Measurements from ENCODE around the gene NEGR1.

GRCh38 chr1:72141875-72142274 lies 140.5 kb downstream of the NEGR1 start:
- TF ChIP-seq, protein P1, sequence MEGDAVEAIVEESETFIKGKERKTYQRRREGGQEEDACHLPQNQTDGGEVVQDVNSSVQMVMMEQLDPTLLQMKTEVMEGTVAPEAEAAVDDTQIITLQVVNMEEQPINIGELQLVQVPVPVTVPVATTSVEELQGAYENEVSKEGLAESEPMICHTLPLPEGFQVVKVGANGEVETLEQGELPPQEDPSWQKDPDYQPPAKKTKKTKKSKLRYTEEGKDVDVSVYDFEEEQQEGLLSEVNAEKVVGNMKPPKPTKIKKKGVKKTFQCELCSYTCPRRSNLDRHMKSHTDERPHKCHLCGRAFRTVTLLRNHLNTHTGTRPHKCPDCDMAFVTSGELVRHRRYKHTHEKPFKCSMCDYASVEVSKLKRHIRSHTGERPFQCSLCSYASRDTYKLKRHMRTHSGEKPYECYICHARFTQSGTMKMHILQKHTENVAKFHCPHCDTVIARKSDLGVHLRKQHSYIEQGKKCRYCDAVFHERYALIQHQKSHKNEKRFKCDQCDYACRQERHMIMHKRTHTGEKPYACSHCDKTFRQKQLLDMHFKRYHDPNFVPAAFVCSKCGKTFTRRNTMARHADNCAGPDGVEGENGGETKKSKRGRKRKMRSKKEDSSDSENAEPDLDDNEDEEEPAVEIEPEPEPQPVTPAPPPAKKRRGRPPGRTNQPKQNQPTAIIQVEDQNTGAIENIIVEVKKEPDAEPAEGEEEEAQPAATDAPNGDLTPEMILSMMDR (IDR thresholded peaks at IDR 0.05): no peak
- TF ChIP-seq POLR2A (IDR thresholded peaks at IDR 0.05; ENCODE audit: low read depth): no peak
